HG02970 (cell line): ENCODE data around the gene MOGAT1.
"Not testable (repeated sequence)": the region's sequence is repeated elsewhere in the genome, so short reads cannot be mapped to it uniquely, and the experiment has no call there.

Experiments
- ATAC-seq: cut with Tn5 transposase; IDR thresholded peaks from one replicate; pipeline ENCODE4 v1.9.1; 2021; ENCODE audit warnings: mild to moderate bottlenecking, moderate library complexity, moderate number of reproducible peaks; ENCODE audit not compliant: unreplicated experiment, low FRiP score

Gene MOGAT1

DNA sequence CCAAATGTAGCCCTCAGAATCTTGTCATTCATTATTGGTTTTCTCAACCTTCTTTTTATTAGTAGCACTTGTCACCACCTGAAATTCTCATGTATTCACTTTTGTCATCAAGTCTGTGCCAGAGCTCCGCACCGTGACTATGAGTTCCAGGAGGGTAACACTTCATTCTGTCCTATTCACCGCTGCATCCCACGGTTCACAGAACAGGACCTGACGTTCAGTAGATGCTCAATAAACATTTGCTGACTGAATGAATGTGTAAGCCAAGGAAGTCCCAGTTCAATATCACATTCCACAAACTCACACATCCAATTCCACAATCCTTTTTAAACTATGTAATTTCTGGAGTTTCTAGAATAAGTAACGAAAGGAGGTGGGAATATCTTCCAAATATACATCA, 65.5 kb downstream of the MOGAT1 start:
- ATAC-seq, result no peak

DNA sequence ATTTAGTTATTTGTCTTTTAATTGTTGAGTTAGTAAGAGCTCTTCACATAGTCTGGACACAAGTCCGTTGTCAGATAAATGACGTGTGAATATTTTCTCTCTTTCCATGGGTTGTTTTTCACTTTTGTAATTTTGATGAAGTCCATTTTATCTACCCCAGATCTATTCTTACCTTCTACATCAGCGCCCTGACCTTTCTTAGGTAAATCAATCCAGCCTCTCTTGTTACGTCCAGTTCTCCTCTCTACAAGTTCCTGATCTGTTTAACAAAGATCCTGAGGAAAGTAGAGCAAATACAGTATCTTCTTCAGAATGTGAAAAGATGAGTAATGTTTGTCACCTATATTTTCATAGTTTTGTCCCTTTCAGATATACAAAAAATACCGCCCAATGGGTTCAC, 66.9 kb downstream of the MOGAT1 start:
- ATAC-seq, result no peak

DNA sequence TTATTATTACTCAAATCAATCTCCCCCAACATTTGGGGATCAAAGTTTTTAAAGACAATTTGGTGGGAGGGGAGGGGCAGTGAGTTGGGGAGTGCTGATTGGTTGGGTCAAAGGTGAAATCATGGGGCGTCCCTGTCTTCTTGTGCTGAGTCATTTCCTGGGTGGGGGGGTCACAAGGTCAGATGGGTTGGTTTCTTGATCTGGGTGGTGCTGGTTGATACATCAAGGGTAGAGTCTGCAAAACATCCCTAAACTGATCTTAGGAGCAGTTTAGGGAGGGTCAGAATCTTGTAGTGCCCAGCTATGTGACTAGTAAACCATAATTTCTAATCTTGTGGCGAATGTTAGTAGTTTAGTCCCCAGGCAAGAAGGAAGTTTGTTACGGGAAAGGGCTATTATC, 67.4 kb downstream of the MOGAT1 start:
- no peak for ATAC-seq

DNA sequence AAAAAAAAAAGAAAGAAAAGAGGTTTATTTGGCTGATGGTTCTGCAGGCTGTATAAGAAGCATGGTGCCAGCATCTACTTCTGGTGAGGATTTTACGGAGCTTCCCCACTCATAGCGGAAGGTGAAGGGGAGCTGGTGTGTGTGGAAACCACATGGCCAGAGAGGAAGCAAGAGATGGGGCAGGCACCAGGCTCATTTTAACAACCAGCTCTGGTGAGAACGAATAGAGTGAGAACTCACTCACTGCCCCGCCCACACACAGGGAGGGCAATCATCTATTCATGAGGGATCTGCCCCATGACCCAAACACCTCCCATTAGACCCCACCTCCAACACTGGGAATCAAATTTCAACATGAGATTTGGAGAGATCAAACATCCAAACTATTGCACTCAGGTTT, 68.5 kb downstream of the MOGAT1 start:
- no peak for ATAC-seq

DNA sequence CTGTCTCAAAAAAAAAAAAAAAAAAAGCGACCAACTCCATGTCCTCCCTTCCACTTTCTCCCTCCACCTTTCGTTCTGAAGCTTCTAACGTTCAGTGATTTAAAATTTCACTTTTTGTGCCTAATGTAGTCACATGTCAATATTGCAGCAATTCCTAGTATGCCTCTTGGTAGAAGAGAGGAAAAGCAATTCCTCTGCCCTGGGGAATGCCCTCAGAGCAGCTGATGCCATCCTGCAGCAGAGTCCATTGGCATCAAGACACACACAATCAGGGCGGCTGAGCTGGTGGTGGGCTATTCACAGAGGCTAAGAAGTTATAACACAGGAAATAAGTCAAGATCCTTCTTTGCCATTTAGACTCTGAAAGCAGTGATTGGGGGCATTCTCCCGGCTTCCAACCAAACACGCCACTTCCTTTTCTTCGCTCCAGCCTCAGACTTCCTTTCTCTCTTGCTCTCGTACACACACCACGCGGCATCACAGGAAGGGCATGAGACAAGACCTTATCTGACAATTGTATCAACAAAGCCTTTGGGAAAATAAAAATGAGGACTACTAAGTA, 71.9 kb downstream of the MOGAT1 start:
- ATAC-seq, result no peak

DNA sequence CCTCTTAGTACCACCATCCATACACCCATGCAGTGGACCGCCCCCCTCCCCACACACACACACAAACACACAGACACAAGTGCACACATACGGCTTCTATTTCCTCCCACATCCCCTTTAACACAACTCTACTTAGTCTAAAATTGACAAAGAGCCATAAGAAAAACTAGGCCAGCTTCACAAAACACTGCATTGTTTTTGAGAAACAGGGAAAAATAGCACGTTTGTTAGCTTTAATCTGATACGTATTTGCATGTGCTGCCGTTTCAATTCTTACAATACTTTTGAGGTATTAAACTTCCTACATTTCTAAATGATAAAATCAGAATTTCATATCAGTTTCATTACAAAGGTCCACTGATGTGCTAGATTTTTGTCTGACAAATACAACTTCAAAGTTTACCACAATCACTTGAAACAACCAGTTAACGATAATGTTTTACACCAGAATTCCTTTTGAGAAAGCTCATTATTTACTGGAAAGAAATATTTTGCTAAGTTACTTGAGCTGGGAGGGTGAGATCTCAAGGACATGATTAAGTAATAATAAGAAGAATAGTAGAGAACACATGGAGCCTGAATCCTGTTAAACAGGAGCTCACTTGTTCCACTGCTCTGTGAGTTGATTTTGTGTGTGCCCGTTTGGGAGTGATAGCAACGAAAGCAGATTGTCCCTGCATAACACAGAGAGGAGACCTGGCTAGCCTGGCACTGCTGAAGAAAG, 74.5 kb downstream of the MOGAT1 start:
- no peak for ATAC-seq

DNA sequence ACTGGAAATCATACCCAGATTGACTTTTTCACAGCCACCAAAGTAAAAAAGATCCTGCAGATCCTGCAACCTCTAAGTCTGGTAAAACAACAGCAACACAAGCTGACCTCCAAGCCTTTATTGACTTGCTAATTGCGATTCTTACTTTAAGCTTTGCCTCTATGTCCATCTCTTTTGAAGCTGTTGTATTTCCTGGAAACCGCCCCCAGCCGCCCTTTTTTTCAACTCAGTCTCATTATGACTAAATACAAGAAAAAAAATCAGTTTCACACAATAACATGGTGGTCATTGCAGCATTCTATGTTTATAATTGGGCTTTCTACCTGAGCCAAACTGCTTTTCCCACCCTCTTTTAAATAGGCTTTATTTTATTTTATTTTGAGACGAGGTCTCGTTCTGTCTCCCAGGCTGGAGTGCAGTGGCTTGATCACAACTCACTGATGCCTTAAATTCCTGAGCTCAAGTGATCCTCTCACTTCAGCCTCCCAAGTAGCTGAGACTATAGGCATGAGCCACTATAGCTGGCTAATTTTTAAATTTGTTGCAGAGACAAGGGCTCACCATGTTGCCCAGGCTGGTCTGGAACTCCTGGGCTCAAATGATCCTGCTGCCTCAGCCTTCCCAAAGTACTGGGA, 76.2 kb downstream of the MOGAT1 start:
- no peak for ATAC-seq

DNA sequence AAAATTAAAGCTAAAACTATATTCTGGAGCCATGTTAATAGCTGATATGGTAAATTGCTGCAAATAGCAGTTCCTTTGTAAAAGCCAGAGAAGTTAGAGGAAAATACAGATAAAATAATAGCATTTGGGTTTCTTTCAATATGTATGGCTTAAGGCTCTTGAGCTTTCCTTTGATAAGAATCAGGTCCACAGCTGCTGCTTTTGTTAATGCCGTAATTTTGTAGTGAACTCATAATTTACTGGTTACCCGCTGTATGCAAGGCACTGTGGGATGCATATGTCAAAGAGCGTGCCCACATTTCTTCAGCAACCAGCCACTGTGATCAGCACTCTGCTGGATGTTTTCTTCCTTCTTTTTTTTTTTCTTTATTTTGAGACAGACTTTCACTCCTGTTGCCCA, 79.1 kb downstream of the MOGAT1 start:
- ATAC-seq, result no peak

DNA sequence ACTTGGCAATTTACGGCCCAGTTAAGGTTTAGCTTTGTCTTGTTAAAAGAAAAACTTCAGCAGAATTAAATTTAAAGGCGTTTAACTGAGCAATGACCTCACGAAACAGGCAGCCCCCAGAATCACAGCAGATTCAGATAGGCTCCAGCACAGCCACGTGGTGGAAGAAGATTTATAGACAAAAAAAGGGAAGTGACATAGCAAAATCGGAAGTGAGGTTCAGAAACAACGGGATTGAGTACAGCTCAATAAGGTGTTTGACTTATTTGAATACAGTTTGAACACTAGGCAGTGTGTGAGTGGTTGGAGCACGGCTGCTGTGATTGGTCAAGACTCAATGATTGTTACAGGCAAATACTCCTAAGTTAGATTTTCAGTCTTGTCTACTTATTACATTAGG, 79.8 kb downstream of the MOGAT1 start:
- ATAC-seq, result no peak

DNA sequence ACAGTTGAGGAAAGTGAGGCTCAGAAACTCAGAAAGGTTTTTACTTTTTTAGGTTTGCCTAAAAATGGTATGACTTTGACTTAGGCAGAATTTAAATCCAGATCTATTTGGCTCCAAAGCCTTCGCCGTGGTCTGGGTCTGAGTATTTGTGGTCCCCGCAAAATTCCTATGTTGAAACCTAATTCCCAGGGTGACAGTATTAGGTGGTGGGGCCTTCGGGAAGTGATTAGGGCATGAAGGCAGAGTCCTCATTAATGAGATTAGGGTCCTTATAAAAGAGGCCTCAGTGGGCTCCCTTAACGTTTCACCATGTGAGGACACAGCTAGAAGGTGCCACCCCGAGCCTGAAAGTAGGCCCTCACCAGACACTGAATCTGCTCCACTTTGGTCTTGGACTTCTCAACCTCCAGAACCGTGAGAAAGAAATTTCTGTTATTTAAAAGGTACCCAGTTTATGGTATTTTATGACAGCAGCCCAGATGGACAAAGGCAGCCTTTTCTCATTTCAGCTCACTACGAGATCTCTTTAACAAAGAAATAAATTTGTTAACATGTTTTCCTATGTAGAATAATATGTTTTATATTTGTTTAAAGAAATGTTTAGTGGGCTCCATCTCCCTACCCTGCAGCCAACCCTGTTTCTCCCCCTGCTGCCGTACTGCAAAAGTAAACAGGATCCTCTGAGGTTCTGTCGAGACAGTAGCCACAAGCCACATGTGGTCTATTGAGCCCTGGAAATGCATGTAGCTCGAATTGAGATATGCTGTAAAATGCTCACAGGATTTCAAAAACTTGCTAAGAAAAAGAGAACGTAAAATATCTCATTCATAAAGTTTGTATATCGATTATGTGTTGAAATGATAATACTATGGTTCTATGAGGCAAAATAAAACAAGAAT, 80.6 kb downstream of the MOGAT1 start:
- no peak for ATAC-seq

DNA sequence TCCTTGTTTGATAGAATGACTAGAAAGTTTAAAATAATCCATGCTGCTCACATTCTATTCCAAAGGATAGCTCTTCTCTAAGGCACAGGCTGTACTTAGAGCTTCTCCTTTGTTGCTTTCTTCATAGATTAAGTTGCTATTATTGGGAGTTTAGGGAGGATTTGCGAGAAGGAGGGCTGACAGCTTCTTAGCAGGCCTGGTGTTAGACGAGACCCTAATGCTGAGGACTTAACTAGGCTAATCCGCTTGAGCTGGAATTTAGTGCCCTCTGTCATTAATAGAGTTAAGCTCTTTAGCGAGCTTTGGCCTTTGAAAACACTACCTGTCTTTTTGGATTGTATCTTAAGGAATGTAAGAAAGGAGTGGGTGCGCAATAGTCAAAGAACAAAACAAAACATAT, 81.3 kb downstream of the MOGAT1 start:
- ATAC-seq, result no peak

DNA sequence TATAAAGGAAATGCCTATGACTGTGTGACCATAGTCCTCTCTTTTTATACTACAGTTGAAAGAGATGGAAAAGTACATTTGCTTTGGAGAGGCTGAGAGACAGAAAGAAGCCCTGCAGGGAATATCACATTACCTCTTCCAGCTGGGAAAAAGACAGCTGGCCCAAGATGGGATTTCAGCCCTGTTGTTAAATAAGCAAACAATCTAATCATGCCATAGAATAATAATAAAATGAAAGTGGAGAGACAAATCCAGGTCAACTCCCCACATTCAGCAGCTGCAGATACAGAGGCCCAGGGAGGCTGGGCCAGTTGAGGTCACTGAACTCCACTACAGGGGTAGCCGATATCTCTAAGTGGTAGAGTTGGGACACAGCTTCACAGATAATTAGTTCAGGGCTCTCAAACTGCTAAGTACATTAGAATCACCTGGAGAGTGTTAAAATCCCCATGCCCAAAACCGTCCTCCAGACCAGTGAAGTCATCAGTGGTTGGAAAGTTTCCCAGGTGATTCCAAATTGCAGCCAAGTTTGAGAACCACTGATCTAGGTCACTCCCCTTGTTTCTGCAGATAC, 81.9 kb downstream of the MOGAT1 start:
- ATAC-seq, result no peak

DNA sequence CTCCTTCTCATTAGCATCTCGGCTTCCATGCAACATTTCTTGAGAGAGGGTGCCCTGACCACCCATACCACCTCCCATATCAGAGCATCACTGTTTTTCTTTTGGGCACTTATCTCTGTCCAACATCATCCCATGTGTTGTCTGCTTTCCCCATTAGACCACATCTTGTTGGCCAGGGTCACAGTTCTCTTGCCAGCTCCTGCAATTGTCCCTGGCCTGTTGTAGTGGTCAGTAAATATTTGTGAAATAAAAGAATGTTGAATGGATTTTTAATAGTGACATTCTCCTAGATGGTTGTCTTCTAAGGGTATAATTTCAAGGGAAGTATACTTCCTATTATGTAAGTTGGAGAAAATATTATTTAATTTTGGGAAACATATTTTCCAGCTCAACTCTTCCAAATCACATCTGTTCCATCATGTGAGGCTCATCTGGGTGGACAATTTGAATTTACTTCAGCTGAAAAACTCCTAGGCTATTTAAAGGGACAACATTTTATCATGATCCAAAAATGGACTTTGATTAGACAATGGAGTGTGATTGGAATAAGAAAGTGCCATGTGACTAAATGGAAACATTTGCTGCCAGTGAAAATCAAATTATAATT, 83.0 kb downstream of the MOGAT1 start:
- ATAC-seq, result no peak

DNA sequence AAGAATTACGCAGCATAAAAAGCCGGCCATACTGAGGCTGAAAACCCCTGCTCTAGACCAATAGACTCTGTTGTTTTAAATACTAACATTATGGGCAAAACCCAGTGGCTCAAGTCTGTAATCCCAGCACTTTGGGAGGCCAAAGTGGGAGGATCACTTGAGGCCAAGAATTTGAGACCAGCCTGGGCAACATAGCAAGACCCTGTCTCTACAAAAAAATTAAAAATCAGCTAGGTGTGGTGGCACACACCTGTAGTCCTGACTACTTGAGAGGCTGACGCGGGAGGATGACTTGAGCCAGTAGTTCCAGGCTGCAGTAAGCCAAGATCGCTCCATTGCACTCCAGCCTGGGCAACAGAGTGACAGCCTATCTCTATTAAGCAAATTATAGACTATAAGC, 84.1 kb downstream of the MOGAT1 start:
- ATAC-seq, result not testable (repeated sequence)

DNA sequence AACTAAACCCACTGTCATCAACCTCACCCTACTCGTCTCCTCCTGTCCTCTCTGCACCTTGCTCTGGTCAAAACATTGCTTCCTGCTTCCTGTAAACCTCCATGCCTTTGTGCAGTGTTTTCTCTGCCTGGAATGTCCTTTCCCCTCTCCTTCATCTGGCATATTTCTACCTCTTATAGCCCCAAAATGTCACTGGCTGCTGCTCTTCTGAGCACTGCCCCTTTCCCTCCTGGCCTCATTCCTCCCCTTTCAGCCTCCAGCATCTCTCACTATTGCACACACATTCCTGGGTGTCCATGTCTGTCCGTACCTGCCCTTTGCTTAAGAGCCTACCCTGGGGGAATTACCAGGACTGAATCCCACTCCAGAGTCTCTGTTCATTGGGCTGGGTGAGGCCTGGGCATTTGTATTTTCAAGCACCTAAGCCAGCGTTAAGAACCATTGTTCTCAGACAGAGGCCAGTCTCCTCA, 84.9 kb downstream of the MOGAT1 start:
- ATAC-seq, result no peak

DNA sequence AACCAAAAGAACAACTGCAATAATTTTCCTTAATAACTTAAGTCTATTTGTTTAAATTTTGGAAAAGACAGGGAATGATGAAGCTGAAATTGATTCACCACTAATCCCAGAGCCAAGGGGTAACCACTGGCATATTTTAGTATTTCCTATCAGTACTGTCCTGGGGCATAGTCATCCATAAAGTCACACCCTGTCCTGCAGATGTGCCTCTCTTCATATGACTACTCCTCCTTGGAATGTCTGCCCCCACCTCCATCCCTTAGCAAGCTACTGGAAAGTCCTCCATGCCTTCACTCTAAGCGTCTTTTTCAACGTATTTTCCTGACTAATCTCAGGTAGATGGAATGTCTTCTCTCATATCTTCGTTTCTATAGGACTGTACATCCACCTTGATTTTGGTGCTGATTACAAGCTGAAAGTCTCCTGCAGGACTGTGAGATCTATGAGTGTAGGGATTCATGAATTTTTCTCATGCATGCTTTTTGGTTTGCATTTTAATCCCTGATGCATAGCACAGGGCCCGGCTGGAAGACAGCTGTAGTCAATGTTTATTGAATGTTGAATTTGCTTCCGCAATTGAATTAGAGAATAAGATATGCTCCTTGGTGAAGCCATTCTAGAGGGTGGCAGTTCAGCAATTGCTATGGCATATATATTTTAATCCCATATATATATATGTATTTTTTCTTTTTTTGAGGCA, 85.6 kb downstream of the MOGAT1 start:
- ATAC-seq, result no peak
